HG03280 (cell line): ENCODE results near the gene DMD.

Source experiments
- ATAC-seq: cut with Tn5 transposase; IDR thresholded peaks from one replicate; pipeline ENCODE4 v1.9.1; 2021; ENCODE audit warnings: mild to moderate bottlenecking, moderate library complexity; ENCODE audit not compliant: unreplicated experiment

DMD gene

DNA sequence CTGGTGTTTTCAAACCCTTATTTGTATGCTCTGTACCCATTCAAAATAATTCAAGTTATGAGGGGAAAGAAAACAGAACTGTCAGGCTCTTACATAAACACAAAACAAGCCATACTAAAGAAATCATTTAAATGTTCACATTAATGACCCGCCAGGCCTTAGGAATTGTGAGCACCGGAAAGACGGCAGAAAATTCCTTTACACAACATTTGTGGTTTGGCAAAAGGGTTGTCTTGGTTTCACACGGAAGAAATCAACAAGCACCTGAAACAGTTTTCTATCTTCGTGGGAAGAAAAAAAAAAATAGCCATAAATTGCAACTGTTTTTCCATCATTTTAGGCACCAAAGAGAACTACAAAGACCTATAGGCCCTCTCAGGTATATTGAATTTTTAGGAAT lies 1951.0 kb downstream of the DMD start:
- no peak for ATAC-seq

DNA sequence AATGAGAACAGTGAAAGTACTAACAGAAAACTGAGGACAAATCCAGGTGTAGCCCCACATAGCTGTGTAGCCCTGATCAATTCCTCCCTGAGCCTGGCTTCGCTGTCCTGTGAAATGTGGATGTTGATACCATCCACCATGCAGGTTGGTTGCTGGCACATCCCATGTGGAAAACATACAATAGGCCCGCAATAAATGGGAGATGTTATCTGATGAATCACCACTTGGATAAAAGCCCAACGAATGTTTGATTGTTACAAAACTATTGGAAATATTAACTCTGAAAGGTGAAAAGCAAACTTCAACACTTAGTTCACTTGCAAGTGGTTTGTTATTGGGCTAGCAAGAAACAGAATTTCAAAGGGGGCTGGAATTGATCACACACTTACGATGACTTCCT lies 1953.2 kb downstream of the DMD start:
- no peak for ATAC-seq

- no peak for ATAC-seq
Observed at GRCh38 chrX:31255310-31256033, 1955.9 kb downstream of the DMD start.

- ATAC-seq: no peak
Observed at GRCh38 chrX:31252133-31252532, 1959.2 kb downstream of the DMD start.

DNA sequence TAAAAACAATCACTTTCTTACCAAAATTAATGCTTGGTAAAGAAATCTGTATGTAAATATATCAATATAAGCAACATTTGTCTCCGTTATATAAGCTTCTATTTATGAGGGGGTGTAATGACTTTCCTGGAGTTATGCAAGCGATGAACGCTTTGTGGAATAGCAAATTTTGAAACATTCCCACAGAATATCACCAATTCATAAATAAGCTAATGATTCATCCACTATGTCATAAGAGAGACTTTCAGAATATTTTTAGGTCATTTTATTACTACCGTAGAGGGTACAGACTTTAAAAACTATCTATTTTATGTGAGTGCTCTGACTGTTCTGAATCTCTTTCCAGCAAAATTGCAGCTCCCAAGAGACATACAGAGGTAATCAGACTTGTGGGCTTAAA lies 1960.0 kb downstream of the DMD start:
- ATAC-seq: no peak

DNA sequence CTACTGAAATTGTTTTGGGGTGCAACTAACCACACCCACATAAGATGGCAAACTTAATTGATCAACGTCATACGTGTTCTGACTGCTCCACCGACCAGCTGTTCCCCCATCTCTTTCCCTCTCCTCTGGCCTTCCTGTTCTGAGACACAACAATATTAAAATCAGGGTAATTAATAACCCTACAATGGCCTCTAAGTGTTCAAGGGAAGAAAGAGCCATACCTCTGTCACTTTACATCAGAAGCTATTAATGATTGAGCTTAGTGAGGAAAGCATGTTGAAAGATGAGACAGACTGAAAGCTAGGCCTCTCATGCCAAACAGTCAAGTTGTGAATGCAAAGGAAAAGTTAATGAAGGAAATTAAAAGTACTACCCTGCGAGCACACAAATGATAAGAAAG lies 1965.6 kb downstream of the DMD start:
- no peak for ATAC-seq

DNA sequence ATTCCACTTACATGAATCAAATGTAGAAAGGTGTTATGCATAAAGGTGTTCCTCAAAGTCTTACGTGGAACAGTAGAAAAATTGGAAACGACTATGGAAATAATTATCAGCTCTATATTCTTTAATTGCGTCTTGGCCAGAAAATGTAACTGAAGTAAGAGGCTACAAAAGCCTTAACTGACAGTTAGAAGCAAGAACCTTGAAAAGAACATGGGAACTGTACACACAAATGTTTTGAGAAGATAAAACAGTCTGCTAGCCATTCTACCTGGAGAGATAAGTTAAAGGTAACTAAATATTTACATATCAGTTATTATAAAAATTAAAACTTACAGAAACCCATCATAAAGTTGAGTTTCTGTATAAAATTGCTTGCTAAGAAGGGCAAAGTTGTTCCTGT lies 1967.5 kb downstream of the DMD start:
- no peak for ATAC-seq

DNA sequence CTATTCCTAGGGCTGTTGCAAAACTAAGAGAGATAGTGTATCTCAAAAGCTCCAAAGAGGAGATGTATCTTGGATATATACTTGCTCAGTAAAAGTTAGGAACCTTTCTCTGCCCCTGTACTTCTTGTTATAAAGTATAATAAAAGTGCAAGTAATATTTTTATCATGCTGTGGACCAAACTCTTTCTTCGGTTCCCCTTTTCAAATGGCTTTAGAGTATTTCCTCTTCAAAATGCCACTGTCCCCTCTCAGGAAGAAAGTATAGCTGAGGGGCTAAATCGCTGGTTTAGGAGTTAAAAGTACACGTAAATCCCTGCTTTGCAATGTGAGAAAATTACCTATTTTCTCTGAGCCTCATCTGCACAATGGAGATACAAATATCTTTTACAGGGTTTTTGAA lies 1970.4 kb downstream of the DMD start:
- ATAC-seq: no peak

GRCh38 chrX:31237189-31237588 lies 1974.2 kb downstream of the DMD start:
- peak; percentile 51 for ATAC-seq

DNA sequence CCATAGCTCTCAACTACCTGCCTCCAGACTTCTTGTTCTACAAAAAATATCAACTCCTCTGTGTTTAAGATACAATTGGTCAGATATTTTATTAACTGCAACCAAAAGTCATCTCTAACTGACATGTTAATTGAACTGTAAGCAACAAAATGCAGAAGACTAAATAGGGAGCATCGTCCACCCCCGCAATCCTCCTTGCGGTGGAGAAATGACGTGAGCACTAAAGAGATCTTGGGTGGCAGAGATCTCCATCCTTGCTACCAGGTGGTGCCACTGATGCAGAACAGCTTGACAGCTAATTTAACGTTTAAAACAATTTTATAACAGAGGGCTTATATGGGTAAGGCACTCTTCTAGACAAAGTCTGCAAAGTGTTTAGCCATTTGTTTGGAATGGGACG lies 1975.1 kb downstream of the DMD start:
- no peak for ATAC-seq

- ATAC-seq: no peak
Observed at GRCh38 chrX:31233941-31234496, 1977.3 kb downstream of the DMD start.

DNA sequence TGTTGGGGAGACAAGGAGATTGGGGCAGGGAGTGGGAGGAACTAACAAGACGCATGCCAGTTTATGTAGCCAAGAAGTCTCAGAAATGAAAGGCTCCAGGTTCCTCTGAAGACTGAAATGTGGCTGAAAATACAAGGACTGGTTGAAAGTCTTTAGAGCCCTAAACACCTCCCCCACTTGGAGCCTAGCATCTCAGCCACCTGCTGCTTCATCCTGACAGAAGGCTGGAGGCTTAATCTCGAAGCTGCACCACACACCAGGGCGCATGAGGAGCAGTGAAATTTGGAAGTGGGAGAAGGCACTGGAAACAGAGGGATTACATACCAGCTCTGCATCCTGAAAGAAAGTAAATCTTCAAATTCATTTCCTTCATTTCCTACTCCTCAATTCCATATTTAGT lies 1978.8 kb downstream of the DMD start:
- ATAC-seq: no peak

GRCh38 chrX:31228909-31229308 lies 1982.4 kb downstream of the DMD start:
- ATAC-seq: peak; percentile 87

- ATAC-seq: peak; percentile 6
Observed at GRCh38 chrX:31228415-31228832, 1982.9 kb downstream of the DMD start.

GRCh38 chrX:31227250-31227649 lies 1984.1 kb downstream of the DMD start:
- no peak for ATAC-seq

DNA sequence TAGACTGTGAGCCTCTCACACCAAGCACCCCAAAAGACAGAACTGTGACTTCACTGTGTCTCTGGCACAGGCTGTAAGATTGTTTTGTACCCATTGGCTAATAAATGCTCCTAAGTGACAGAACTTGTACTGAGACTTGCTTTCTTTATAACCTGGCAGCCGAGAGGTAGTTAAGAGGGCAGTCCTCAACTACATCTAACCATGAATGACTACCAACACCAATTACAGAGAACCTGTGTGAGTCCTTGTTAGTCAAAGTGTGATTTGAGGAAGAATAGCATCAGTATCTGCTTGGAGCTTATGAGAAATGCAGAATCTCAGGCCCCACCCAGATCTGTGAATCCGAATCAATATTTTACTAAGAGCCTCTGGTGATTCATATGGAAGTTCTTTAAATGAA lies 1985.5 kb downstream of the DMD start:
- ATAC-seq: no peak

- ATAC-seq: no peak
Observed at GRCh38 chrX:31224381-31225012, 1986.9 kb downstream of the DMD start.

GRCh38 chrX:31223817-31224216 lies 1987.5 kb downstream of the DMD start:
- ATAC-seq: peak; percentile 74

DNA sequence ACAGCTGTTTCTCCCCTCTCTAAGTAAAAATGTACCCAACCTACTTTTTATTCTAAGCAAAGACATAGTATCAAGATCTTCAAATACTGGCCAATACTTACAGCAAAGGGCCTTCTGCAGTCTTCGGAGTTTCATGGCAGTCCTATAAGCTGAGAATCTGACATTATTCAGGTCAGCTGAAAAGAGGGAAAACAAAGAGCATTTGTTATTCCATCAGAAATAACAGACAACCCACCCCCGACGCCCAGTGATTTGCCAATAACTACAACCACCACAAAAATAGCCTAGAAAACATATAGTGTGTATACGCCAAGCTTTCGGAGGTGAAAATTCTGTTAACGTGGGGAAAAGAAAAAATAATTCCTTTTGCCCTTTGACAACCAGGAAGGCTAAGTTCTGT lies 1988.4 kb downstream of the DMD start:
- no peak for ATAC-seq

GRCh38 chrX:31219174-31219573 lies 1992.2 kb downstream of the DMD start:
- no peak for ATAC-seq

DNA sequence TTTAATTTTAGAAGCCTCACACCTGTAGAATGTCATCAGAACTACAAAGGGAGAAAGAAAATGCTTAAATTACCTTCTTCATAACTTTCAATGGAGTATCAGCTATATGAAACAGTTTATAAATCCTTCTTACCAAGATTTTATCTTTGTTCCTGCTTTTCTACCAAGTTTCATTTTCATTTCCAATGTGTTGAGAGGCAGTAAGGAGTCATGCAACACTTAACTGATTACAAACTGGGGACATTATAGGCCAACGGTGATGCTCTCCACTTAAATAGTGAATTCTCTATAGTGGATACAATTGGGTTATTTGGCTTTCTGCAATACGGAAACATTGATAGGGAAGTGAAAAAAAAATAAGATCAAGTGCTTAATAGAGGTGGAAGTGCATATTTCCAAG lies 1994.3 kb downstream of the DMD start:
- ATAC-seq: no peak

GRCh38 chrX:31215277-31215815 lies 1996.0 kb downstream of the DMD start:
- no peak for ATAC-seq
